SU-DHL-6 (cell line): ENCODE data around the gene USP13.

Experiments used
- H2AFZ ChIP-seq: fragments of 200-600 bp; sonication (generic); 2 replicates; pipeline ENCODE4 v1.6.1; 2014; ENCODE audit warnings: low read depth, mild to moderate bottlenecking, moderate library complexity, mixed read lengths, antibody characterized with exemption, low read length; ENCODE audit not compliant: severe bottlenecking
- H3F3A ChIP-seq: fragments of 200-600 bp; shearing (Covaris generic); 2 replicates; pipeline ENCODE4 v1.6.0; 2016; ENCODE audit warnings: antibody characterized with exemption, mild to moderate bottlenecking; ENCODE audit not compliant: insufficient read depth
- H3K27ac ChIP-seq: fragments of 200-600 bp; sonication (generic); 2 replicates; pipeline ENCODE4 v1.5.1; 2016; ENCODE audit warnings: low read depth, mild to moderate bottlenecking, low read length, moderate library complexity, mixed read lengths
- H3K27me3 ChIP-seq: fragments of 200-600 bp; sonication (generic), shearing (Covaris generic); 2 replicates; pipeline ENCODE4 v1.6.0; 2014; ENCODE audit warnings: mild to moderate bottlenecking, low read length
- H3K36me3 ChIP-seq: fragments of 200-600 bp; sonication (generic); 2 replicates; pipeline ENCODE4 v1.6.1; 2014; ENCODE audit warnings: mild to moderate bottlenecking, low read length, mixed read lengths
- H3K4me2 ChIP-seq: fragments of 300-600, 200-600 bp; shearing (Covaris generic), sonication (generic); 2 replicates; pipeline ENCODE4 v1.6.0; 2014; ENCODE audit warnings: low read length, low read depth, mild to moderate bottlenecking; ENCODE audit not compliant: poor library complexity, severe bottlenecking
- H3K4me3 ChIP-seq: fragments of 200-600 bp; sonication (generic); 2 replicates; pipeline ENCODE4 v1.5.1; 2014; ENCODE audit warnings: antibody characterized with exemption, low read length, mild to moderate bottlenecking, mixed read lengths; ENCODE audit not compliant: insufficient read depth, poor library complexity, severe bottlenecking
- H3K79me2 ChIP-seq: fragments of 200-600 bp; sonication (generic); 2 replicates; pipeline ENCODE4 v1.6.1; 2014; ENCODE audit warnings: mild to moderate bottlenecking, low read length, moderate library complexity; ENCODE audit not compliant: insufficient read depth
- H3K9ac ChIP-seq: fragments of 200-600 bp; sonication (generic); 2 replicates; pipeline ENCODE4 v1.7.0; 2014; ENCODE audit warnings: mild to moderate bottlenecking, low read length
- H3K9me2 ChIP-seq: fragments of 200-600 bp; sonication (generic); replicated peaks from 2 replicates; pipeline ENCODE4 v1.6.1; 2014; ENCODE audit warnings: low read length; ENCODE audit not compliant: insufficient read depth
- H3K9me3 ChIP-seq: fragments of 200-600 bp; sonication (generic); 2 replicates; pipeline ENCODE4 v1.6.1; 2014; ENCODE audit warnings: low read length, mixed read lengths; ENCODE audit not compliant: insufficient read depth
- H4K20me1 ChIP-seq: fragments of 200-600 bp; sonication (generic); 2 replicates; pipeline ENCODE4 v1.6.1; 2014; ENCODE audit warnings: low read depth, mild to moderate bottlenecking, antibody characterized with exemption, low read length, moderate library complexity, mixed read lengths
- EZH2phosphoT487 ChIP-seq: fragments of 200-600 bp; sonication (generic), shearing (Covaris generic); conservative IDR thresholded peaks from 2 replicates; pipeline ENCODE4 v1.6.1; 2018; ENCODE audit warnings: mild to moderate bottlenecking, antibody characterized with exemption, low read length, moderate library complexity, mixed read lengths
- TF ChIP-seq, protein P1 (sequence below): fragments of 200-600 bp; sonication (generic); IDR thresholded peaks from one replicate; pipeline ENCODE4 v1.5.1; 2017; ENCODE audit warnings: antibody characterized with exemption, mild to moderate bottlenecking, low read length, moderate library complexity; ENCODE audit not compliant: insufficient read depth, poor library complexity, severe bottlenecking

USP13 gene

DNA sequence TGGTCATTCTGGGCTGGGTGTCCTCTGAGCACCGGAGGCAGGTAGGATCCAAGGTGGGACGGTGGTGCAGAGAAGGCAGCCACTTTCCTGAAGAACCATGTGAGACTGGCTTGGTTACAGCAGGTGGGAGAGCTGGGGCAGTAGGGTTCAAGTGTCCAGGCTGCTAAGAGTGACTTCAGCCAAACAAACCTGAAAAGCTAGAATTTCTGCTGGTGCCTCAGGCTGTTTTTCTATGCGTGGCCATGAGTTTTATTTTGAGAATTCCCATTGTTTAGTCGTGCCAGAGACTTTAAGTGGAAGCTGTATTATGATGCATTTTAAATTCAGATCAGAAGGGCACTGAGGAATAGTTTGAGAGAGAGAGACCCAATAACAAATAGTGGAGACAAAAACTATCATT, 20.1 kb downstream of the USP13 start:
- peaks cover 4% of the 10 kb centered on the region; the same call in 1 of the 2 replicates for H4K20me1 ChIP-seq
- no peak for TF ChIP-seq EZH2phosphoT487
- TF ChIP-seq, protein P1, sequence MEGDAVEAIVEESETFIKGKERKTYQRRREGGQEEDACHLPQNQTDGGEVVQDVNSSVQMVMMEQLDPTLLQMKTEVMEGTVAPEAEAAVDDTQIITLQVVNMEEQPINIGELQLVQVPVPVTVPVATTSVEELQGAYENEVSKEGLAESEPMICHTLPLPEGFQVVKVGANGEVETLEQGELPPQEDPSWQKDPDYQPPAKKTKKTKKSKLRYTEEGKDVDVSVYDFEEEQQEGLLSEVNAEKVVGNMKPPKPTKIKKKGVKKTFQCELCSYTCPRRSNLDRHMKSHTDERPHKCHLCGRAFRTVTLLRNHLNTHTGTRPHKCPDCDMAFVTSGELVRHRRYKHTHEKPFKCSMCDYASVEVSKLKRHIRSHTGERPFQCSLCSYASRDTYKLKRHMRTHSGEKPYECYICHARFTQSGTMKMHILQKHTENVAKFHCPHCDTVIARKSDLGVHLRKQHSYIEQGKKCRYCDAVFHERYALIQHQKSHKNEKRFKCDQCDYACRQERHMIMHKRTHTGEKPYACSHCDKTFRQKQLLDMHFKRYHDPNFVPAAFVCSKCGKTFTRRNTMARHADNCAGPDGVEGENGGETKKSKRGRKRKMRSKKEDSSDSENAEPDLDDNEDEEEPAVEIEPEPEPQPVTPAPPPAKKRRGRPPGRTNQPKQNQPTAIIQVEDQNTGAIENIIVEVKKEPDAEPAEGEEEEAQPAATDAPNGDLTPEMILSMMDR = no peak
- no peak overlapping the region for H3K4me2 ChIP-seq
- no peak overlapping the region for H3K9ac ChIP-seq
- no peak overlapping the region for H3K4me3 ChIP-seq
- H3K27ac ChIP-seq = no peak overlapping the region
- H3K27me3 ChIP-seq = no peaks in the 10 kb centered on the region
- no peak overlapping the region for H2AFZ ChIP-seq
- H3K79me2 ChIP-seq = peaks cover 90% of the 10 kb centered on the region
- H3K9me2 ChIP-seq = no peaks in the 10 kb centered on the region
- peaks cover 3% of the 10 kb centered on the region; the same call in 1 of the 2 replicates for H3F3A ChIP-seq
- no peaks in the 10 kb centered on the region for H3K36me3 ChIP-seq
- H3K9me3 ChIP-seq = no peaks in the 10 kb centered on the region

DNA sequence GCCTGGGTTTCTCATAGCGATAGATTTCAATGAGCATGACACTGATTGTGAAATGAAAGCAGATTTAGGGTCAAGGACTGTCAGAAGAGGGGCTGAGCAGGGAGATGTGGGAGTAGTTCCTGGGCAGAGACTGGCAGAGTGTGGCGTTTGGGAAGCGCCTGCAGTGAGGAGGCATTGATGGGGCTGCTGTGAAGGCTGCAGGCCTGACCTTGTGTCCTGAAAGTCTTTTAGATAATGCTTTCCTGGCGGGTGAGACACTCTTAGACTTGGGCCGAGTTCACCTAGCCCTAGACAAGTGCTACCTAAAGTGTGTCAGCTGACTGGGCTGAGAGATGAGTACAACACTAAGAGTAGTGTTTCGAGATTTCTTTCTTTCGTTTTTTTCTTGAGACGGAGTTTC, 20.7 kb downstream of the USP13 start:
- Histone ChIP-seq H4K20me1 (peaks cover 4% of the 10 kb centered on the region; the same call in 1 of the 2 replicates), H3K9me3 (no peaks in the 10 kb centered on the region), H3K9ac (no peak overlapping the region), H2AFZ (no peak overlapping the region), H3K36me3 (no peaks in the 10 kb centered on the region), H3K4me2 (no peak overlapping the region), H3K79me2 (peaks cover 90% of the 10 kb centered on the region), H3K27me3 (no peaks in the 10 kb centered on the region), H3K9me2 (no peaks in the 10 kb centered on the region), H3K27ac (no peak overlapping the region), H3K4me3 (no peak overlapping the region), H3F3A (peaks cover 3% of the 10 kb centered on the region; the same call in 1 of the 2 replicates)
- TF ChIP-seq EZH2phosphoT487 = no peak
- TF ChIP-seq, protein P1 = no peak

DNA sequence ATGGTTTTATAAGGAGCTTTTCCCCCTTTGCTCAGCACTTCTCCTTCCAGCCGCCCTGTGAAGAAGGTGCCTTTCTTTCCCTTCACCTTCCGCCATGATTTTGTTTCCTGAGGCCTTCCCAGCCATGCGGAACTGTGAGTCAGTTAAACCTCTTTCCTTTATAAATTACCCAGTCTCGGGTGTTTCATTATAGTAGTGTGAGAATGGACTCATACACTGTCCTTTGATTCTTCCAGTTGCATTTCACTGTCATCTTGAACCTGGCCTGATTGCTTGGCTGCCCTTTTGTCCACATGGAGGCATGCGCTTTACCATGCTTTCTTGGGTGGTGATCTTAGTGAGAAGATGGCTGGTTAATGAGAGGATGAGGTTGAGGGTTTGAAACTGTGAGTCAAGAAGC, 23.2 kb downstream of the USP13 start:
- Histone ChIP-seq H3K27ac (no peak overlapping the region), H3K79me2 (peaks cover 92% of the 10 kb centered on the region), H2AFZ (no peak overlapping the region), H3F3A (peaks cover 3% of the 10 kb centered on the region; the same call in 1 of the 2 replicates), H3K4me2 (no peak overlapping the region), H4K20me1 (peaks cover 4% of the 10 kb centered on the region; the same call in 1 of the 2 replicates), H3K27me3 (no peaks in the 10 kb centered on the region), H3K9me3 (no peaks in the 10 kb centered on the region), H3K36me3 (no peaks in the 10 kb centered on the region), H3K4me3 (no peak overlapping the region), H3K9ac (no peak overlapping the region), H3K9me2 (no peaks in the 10 kb centered on the region)
- TF ChIP-seq, protein P1 = no peak
- TF ChIP-seq EZH2phosphoT487 = no peak
